ENCODE measurements around the gene PPP1R14C. TPM values are rescaled to one million over a fixed set of nuclear protein-coding genes. Genes with fewer than 3 reads are reported as not detected.

PPP1R14C gene
- total RNA-seq, 4 donors from 2014 or later = 2.1 to 2.9 TPM; not detected in 2

GRCh38 chr6:150231525-150231850 lies 88.6 kb downstream of the PPP1R14C start:
- DNase-seq = no peak
- H3K9me3 ChIP-seq = no peaks in the 10 kb centered on the region
- H3K36me3 ChIP-seq = no peaks in the 10 kb centered on the region
- H3K4me3 ChIP-seq = no peak overlapping the region
- no peaks in the 10 kb centered on the region for H3K4me1 ChIP-seq
- no peaks in the 10 kb centered on the region for H3K27me3 ChIP-seq
- intact Hi-C loops (cut with DNase I; ENCODE audit: low total_unique reads) = no loop called here
- no peak overlapping the region for H3K27ac ChIP-seq
- no peak for TF ChIP-seq POLR2A (IDR thresholded peaks at IDR 0.05)
- no peak for TF ChIP-seq CTCF (IDR thresholded peaks at IDR 0.05)

GRCh38 chr6:150233843-150234269 lies 91.0 kb downstream of the PPP1R14C start:
- TF ChIP-seq CTCF (IDR thresholded peaks at IDR 0.05) = no peak
- no peaks in the 10 kb centered on the region for H3K9me3 ChIP-seq
- no peak overlapping the region for H3K4me3 ChIP-seq
- H3K36me3 ChIP-seq = no peaks in the 10 kb centered on the region
- no peak overlapping the region for H3K27ac ChIP-seq
- H3K4me1 ChIP-seq = no peaks in the 10 kb centered on the region
- DNase-seq = no peak
- no peaks in the 10 kb centered on the region for H3K27me3 ChIP-seq
- intact Hi-C loops (cut with DNase I; ENCODE audit: low total_unique reads) = no loop called here

GRCh38 chr6:150235218-150235617 lies 92.4 kb downstream of the PPP1R14C start:
- Histone ChIP-seq H3K4me1 (no peaks in the 10 kb centered on the region), H3K9me3 (no peaks in the 10 kb centered on the region), H3K36me3 (no peaks in the 10 kb centered on the region), H3K27me3 (no peaks in the 10 kb centered on the region), H3K27ac (no peak overlapping the region), H3K4me3 (no peak overlapping the region)
- TF ChIP-seq POLR2A (IDR thresholded peaks at IDR 0.05) (no peak), CTCF (IDR thresholded peaks at IDR 0.05) (no peak)
- DNase-seq = no peak
- intact Hi-C loops (cut with DNase I; ENCODE audit: low total_unique reads) = no loop called here

- no peak for DNase-seq
- H3K36me3 ChIP-seq = no peaks in the 10 kb centered on the region
- H3K4me3 ChIP-seq = no peak overlapping the region
- TF ChIP-seq CTCF (IDR thresholded peaks at IDR 0.05) (no peak), POLR2A (IDR thresholded peaks at IDR 0.05) (no peak)
- no peaks in the 10 kb centered on the region for H3K4me1 ChIP-seq
- H3K9me3 ChIP-seq = no peaks in the 10 kb centered on the region
- intact Hi-C loops (cut with DNase I; ENCODE audit: low total_unique reads) = no loop called here
- H3K27me3 ChIP-seq = no peaks in the 10 kb centered on the region
- H3K27ac ChIP-seq = no peak overlapping the region
Measured at GRCh38 chr6:150236114-150236513, 93.3 kb downstream of the PPP1R14C start.

GRCh38 chr6:150236544-150236943 lies 93.7 kb downstream of the PPP1R14C start:
- Histone ChIP-seq H3K4me3 (no peak overlapping the region), H3K27me3 (no peaks in the 10 kb centered on the region), H3K4me1 (no peaks in the 10 kb centered on the region), H3K27ac (no peak overlapping the region), H3K9me3 (no peaks in the 10 kb centered on the region), H3K36me3 (no peaks in the 10 kb centered on the region)
- intact Hi-C loops (cut with DNase I; ENCODE audit: low total_unique reads) = no loop called here
- DNase-seq = no peak
- no peak for TF ChIP-seq POLR2A (IDR thresholded peaks at IDR 0.05)
- TF ChIP-seq CTCF (IDR thresholded peaks at IDR 0.05) = no peak

All from uterus (tissue), 4 donors.